Small intestine (tissue), 7 donors: ENCODE data around the gene CAMK2G. TPM values are rescaled to one million over a fixed set of nuclear protein-coding genes. Genes with fewer than 3 reads are reported as not detected.

Experiments used
- DNase-seq, 2 donors: peaks; one replicate each; pipeline versions ENCODE4 v3.0.0 to v3.0.0-alpha.2; 2013
- FAIRE-seq: peaks from 2 replicates; lab custom pipeline; 2012; peaks lifted over from hg19 to GRCh38; lab: Jason Lieb, UNC
- H3K27ac ChIP-seq, 3 donors: one replicate each; pipeline ENCODE4 v1.5.1; 2013; ENCODE audit warnings: low read length in 2 of 3, mild to moderate bottlenecking in 2 of 3, control low read depth in 1 of 3, inconsistent platforms in 1 of 3, low read depth in 1 of 3, moderate library complexity in 1 of 3
- H3K27me3 ChIP-seq, 3 donors: one replicate each; pipeline ENCODE4 v1.6.1; 2013; ENCODE audit warnings: low read length in 3 of 3, inconsistent platforms in 1 of 3; ENCODE audit not compliant: control insufficient read depth in 3 of 3, insufficient read depth in 3 of 3
- H3K36me3 ChIP-seq, 3 donors: one replicate each; pipeline ENCODE4 v1.6.1; 2013; ENCODE audit warnings: low read length in 3 of 3, inconsistent platforms in 1 of 3, low read depth in 1 of 3, mild to moderate bottlenecking in 1 of 3, moderate library complexity in 1 of 3; ENCODE audit not compliant: control insufficient read depth in 3 of 3, insufficient read depth in 2 of 3
- H3K4me1 ChIP-seq, 3 donors: one replicate each; pipeline ENCODE4 v1.6.1; 2013; ENCODE audit warnings: low read length in 2 of 3, inconsistent platforms in 1 of 3, low read depth in 1 of 3, mild to moderate bottlenecking in 1 of 3, moderate library complexity in 1 of 3; ENCODE audit not compliant: control insufficient read depth in 3 of 3, insufficient read depth in 2 of 3
- H3K4me3 ChIP-seq, 3 donors: one replicate each; pipeline ENCODE4 v1.5.1; 2013; ENCODE audit warnings: low read length in 3 of 3, control low read depth in 1 of 3, inconsistent platforms in 1 of 3, low read depth in 1 of 3, mild to moderate bottlenecking in 1 of 3, moderate library complexity in 1 of 3
- H3K9me3 ChIP-seq, 2 donors: one replicate each; pipeline ENCODE4 v1.6.1; 2013; ENCODE audit warnings: low read depth in 1 of 2, low read length in 1 of 2; ENCODE audit not compliant: control insufficient read depth in 2 of 2, insufficient read depth in 1 of 2
- WGBS, 3 donors: extraction: QIAGEN DNeasy Blood & Tissue Kit; methylation state at CpG; one replicate each; pipeline ENCODE4 v1.1.7; 2013; 5-methylcytosine and 5-hydroxymethylcytosine counted together
- polyA plus RNA-seq, 4 donors: library from polyadenylated mRNA; stranded (reverse) in 3 of 4; unstranded in 1 of 4; fragments of 200-250 nt in 3 of 4; fragments of 120-200 nt in 1 of 4; gene quantifications; one replicate each; pipeline versions ENCODE4 v1.2.1 to v1.2.3, GENCODE V29; 2013
- donor health status: healthy with polysubstance abuse.
- donor health status: control.
- donor health status: control.
- donor health status: Bipolar disorder and iron deficiency.
- donor health status: healthy.

CAMK2G gene
- polyA plus RNA-seq, 4 donors = 33.1 to 74.9 (median 46.8) TPM

DNA sequence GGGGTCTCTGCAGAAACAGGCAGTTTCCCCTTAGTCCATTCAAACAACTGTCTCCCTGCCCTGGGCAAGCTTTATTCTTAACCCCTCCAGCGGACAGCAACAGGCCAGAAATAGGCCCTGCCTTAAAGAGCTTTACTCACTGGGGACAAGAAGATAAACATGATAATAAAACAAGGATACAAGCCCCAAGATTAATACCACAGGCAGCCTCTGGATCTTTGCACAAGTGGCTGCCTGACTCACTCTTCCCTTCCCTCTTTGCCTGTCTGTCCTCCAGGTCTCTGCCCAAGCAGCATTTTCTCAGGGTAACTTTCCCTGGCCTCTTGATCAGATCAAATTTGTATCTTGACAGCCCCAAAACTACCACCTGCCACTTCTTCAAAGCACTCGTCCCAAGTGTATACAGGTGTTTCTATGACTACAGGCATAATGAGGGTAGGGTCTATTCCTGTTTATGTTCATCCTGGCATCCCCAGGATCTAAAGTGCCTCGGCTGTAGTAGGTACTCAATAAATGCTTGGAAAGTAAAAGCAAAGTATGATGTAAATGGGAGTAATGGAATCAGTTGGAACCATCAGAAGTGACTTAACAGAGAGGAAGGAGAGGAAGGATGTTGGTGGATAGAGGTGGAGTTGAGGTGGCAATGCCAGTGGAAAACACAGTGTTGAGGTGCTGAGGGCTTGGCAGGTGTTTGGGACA lies 7.0 kb upstream of the CAMK2G start:
- H3K36me3 ChIP-seq = no peaks in the 10 kb centered on the region
- FAIRE-seq (no peak), DNase-seq (no peak)
- H3K4me3 ChIP-seq = no peak overlapping the region
- no peaks in the 10 kb centered on the region for H3K27me3 ChIP-seq
- 82 to 87% (median 85%) methylated on average over 3 of the region's 3 CpGs for WGBS, 3 donors
- H3K9me3 ChIP-seq = no peaks in the 10 kb centered on the region
- peaks cover 0 to 4% (median 3%) of the 10 kb centered on the region in 3 donors for H3K4me1 ChIP-seq
- no peak overlapping the region for H3K27ac ChIP-seq

GRCh38 chr10:73879296-73880173 lies 5.2 kb upstream of the CAMK2G start:
- no peak for FAIRE-seq
- no peak overlapping the region for H3K27ac ChIP-seq

GRCh38 chr10:73878365-73878764 lies 4.0 kb upstream of the CAMK2G start:
- 84 to 100% (median 96%) methylated on average over 1 of the region's 1 CpG for WGBS, 3 donors
- Histone ChIP-seq H3K4me1 (peaks cover 0 to 10% (median 3%) of the 10 kb centered on the region in 3 donors), H3K4me3 (no peak overlapping the region), H3K27ac (no peak overlapping the region), H3K36me3 (no peaks in the 10 kb centered on the region), H3K27me3 (no peaks in the 10 kb centered on the region), H3K9me3 (no peaks in the 10 kb centered on the region)
- no peak for FAIRE-seq
- DNase-seq = no peak

More at GRCh38 chr10:73879296-73880173, 5.2 kb upstream of the CAMK2G start:
- no peaks in the 10 kb centered on the region for H3K27me3 ChIP-seq
- 15 to 17% (median 16%) methylated on average over 14 of the region's 14 CpGs for WGBS, 3 donors
- peaks cover 0 to 10% (median 3%) of the 10 kb centered on the region in 3 donors for H3K4me1 ChIP-seq
- peak; percentile 90 to 94 for DNase-seq
- H3K9me3 ChIP-seq = no peaks in the 10 kb centered on the region
- no peaks in the 10 kb centered on the region for H3K36me3 ChIP-seq
- no peak overlapping the region for H3K4me3 ChIP-seq

DNA sequence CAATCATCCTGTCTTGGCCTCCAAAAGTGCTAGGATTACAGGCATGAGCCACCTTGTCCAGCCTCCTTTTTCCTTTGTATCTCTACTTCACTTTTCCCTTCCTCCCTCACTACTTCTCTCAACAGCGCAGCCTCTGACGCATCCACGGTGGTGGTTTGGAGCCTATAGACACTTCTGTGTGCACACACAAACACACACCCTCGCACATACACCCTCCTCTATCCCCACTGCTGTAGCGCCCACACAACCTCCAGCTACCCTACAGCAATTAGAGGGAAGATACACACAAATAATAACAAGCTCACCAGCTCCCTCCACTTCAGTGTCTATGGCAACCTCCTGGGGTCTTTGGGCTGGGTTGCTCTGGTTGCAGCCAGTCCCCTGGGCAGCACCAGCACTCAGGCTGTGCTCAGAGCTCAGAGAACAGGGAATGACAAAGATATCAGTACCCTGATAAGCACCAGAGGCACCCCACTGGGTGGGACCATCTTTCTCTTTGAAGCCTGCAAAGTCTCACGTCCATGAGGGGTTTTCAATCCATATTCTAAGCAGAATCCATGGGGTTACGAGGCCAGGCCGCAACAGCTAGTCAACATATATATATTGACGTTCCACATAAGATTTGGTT lies 3.3 kb upstream of the CAMK2G start:
- Histone ChIP-seq H3K9me3 (no peaks in the 10 kb centered on the region), H3K36me3 (peaks cover 0 to 6% (median 0%) of the 10 kb centered on the region in 3 donors), H3K4me1 (peaks cover 0 to 17% (median 3%) of the 10 kb centered on the region in 3 donors), H3K27me3 (no peaks in the 10 kb centered on the region), H3K27ac (no peak overlapping the region), H3K4me3 (no peak overlapping the region)
- 87 to 91% (median 88%) methylated on average over 9 of the region's 9 CpGs for WGBS, 3 donors
- FAIRE-seq (no peak), DNase-seq (no peak)

DNA sequence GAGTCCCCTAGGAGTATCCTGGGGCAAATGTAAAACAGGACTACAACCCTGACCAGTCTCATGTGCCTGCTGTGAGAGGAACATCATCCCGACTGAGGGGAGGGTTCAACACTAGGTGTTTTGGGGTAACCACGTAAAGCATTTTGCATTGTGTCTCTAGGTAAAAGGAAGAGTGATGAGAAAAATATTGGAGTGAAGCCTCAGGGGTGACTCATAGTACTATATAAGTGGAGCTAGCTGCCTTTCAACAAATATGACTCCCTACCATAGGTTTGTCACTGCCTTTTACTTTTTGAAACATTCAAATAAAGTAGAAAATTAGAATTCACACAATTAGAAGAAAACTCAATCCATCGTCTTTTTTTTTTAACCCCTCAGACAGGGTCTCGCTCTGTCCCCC lies 2.6 kb upstream of the CAMK2G start:
- H3K9me3 ChIP-seq = no peaks in the 10 kb centered on the region
- 76 to 88% (median 85%) methylated on average over 4 of the region's 4 CpGs for WGBS, 3 donors
- no peaks in the 10 kb centered on the region for H3K27me3 ChIP-seq
- peak overlapping the region in 1 of 3 donors; percentile 35 for H3K27ac ChIP-seq
- H3K36me3 ChIP-seq = peaks cover 0 to 13% (median 0%) of the 10 kb centered on the region in 3 donors
- no peak for DNase-seq
- no peak for FAIRE-seq
- peaks cover 0 to 24% (median 5%) of the 10 kb centered on the region in 3 donors for H3K4me1 ChIP-seq
- no peak overlapping the region for H3K4me3 ChIP-seq

DNA sequence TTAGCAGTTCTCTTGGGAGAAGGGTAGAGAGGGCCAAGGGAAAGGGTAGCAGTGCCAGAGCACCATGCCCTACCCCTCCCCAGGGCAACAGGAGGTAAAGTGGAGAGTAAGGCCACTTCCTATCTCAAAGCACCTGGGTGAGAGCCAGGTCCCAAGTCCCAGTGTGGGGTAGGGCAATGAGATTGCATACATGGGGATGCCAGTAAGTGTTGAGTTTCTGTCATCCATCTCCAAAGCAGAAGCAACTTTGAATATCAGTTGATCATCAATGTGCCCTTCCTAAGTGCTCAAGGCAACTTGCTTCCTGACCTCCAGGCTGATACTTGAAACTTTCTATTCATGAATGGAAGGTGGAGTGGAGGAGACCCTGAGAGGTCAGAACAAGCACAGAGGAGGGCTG lies 2.2 kb upstream of the CAMK2G start:
- peaks cover under 1 to 27% (median 5%) of the 10 kb centered on the region in 3 donors for H3K4me1 ChIP-seq
- DNase-seq (peak in 1 of 2 donors; percentile 85), FAIRE-seq (no peak)
- no peak overlapping the region for H3K4me3 ChIP-seq
- peak overlapping the region in 2 of 3 donors; percentile 35 to 42 for H3K27ac ChIP-seq
- no peaks in the 10 kb centered on the region for H3K27me3 ChIP-seq
- no peaks in the 10 kb centered on the region for H3K9me3 ChIP-seq
- H3K36me3 ChIP-seq = peaks cover 0 to 17% (median 0%) of the 10 kb centered on the region in 3 donors

DNA sequence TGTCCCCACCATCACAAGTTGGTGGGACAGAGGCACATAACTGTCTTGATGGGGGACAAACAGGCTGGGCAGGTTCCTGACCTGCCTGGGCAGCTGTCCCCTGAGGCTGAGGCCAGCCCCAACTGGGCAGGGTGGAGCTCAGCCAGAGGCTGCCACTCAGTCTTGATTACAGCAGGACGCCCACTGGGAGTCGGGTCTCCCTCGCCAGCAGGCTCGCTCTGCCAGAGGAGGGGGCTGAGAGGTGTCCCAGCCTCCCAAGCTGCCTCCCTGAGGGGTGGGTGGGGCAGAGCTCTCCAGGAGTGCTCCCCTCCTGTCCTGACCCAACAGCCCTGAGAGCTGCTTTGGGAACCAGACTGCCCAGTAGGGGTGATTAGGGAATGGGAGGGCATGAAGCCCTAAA lies 1.8 kb upstream of the CAMK2G start:
- H3K36me3 ChIP-seq = peaks cover 0 to 21% (median under 1%) of the 10 kb centered on the region in 3 donors
- H3K27ac ChIP-seq = peak overlapping the region in 2 of 3 donors; percentile 26 to 42
- FAIRE-seq (no peak), DNase-seq (no peak)
- no peaks in the 10 kb centered on the region for H3K27me3 ChIP-seq
- WGBS, 3 donors = 37 to 62% (median 54%) methylated on average over 2 to 4 of the region's 4 CpGs
- no peaks in the 10 kb centered on the region for H3K9me3 ChIP-seq
- H3K4me1 ChIP-seq = peaks cover 5 to 31% (median 9%) of the 10 kb centered on the region in 3 donors
- H3K4me3 ChIP-seq = no peak overlapping the region

GRCh38 chr10:73875139-73875475 lies 752 bp upstream of the CAMK2G start:
- Histone ChIP-seq H3K36me3 (peaks cover 0 to 31% (median 6%) of the 10 kb centered on the region in 3 donors), H3K27ac (peak overlapping the region in 2 of 3 donors; percentile 9 to 81), H3K9me3 (no peaks in the 10 kb centered on the region), H3K4me3 (peak overlapping the region in 2 of 3 donors; percentile 66 to 96), H3K27me3 (no peaks in the 10 kb centered on the region), H3K4me1 (peaks cover 12 to 41% (median 15%) of the 10 kb centered on the region in 3 donors)
- WGBS, 3 donors = 30 to 36% (median 35%) methylated on average over 3 of the region's 3 CpGs
- FAIRE-seq (no peak), DNase-seq (no peak)
